ENCODE data around the gene HORMAD2. TPM values are rescaled to one million over a fixed set of nuclear protein-coding genes. Genes with fewer than 3 reads are reported as not detected.

HORMAD2 gene
- total RNA-seq, 2 donors from 2014 or later = not detected

- no peak overlapping the region for H3K27ac ChIP-seq
- no peak for ATAC-seq (ENCODE audit: insufficient number of reproducible peaks, low FRiP score, low read depth)
- TF ChIP-seq, protein P1, sequence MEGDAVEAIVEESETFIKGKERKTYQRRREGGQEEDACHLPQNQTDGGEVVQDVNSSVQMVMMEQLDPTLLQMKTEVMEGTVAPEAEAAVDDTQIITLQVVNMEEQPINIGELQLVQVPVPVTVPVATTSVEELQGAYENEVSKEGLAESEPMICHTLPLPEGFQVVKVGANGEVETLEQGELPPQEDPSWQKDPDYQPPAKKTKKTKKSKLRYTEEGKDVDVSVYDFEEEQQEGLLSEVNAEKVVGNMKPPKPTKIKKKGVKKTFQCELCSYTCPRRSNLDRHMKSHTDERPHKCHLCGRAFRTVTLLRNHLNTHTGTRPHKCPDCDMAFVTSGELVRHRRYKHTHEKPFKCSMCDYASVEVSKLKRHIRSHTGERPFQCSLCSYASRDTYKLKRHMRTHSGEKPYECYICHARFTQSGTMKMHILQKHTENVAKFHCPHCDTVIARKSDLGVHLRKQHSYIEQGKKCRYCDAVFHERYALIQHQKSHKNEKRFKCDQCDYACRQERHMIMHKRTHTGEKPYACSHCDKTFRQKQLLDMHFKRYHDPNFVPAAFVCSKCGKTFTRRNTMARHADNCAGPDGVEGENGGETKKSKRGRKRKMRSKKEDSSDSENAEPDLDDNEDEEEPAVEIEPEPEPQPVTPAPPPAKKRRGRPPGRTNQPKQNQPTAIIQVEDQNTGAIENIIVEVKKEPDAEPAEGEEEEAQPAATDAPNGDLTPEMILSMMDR (IDR thresholded peaks at IDR 0.05) = no peak
Observed at GRCh38 chr22:30226192-30226832, 146.0 kb downstream of the HORMAD2 start.

More at GRCh38 chr22:30226192-30226832, 146.0 kb downstream of the HORMAD2 start:
- DNase-seq (ENCODE audit: low spot score) = no peak
- no peak overlapping the region for H3K4me3 ChIP-seq
- H3K36me3 ChIP-seq = no peaks in the 10 kb centered on the region
- H3K4me1 ChIP-seq (ENCODE audit: control insufficient read depth in 1 of 2, low read depth in 2 of 2) = no peaks in the 10 kb centered on the region
- no peaks in the 10 kb centered on the region for H3K27me3 ChIP-seq (replicated peaks; ENCODE audit: insufficient read depth)
- H3K9me3 ChIP-seq = no peaks in the 10 kb centered on the region

Other genes starting within 250 kb of the HORMAD2 start
- gene ASCC2, start 242.2 kb upstream of the HORMAD2 start, total RNA-seq = 10 to 100 TPM; 31.0 to 41.8 TPM
- 10 to 100 TPM; 33.3 to 61.9 TPM for gene MTMR3, start 197.3 kb upstream of the HORMAD2 start, total RNA-seq
- gene LIF, start 166.3 kb downstream of the HORMAD2 start, total RNA-seq = 10 to 100 TPM in 1 of 2 donors, 1 to 10 TPM in 1; 1.4 to 11.3 TPM
- 10 to 100 TPM in 1 of 2 donors, 1 to 10 TPM in 1; 3.5 to 27.1 TPM for gene OSM, start 186.4 kb downstream of the HORMAD2 start, total RNA-seq
- 10 to 100 TPM in 1 of 2 donors, 1 to 10 TPM in 1; 7.5 to 22.6 TPM for gene CASTOR1, start 209.0 kb downstream of the HORMAD2 start, total RNA-seq
- gene TBC1D10A, start 246.5 kb downstream of the HORMAD2 start, total RNA-seq = 10 to 100 TPM; 31.5 to 54.2 TPM

All from thoracic aorta (tissue), 2 donors.